Activated T-cell treated with anti-CD3 and anti-CD28 coated beads for 4 hours (primary cell): ENCODE data around the gene POTED.
"Not testable (repeated sequence)": the region's sequence is repeated elsewhere in the genome, so short reads cannot be mapped to it uniquely, and the experiment has no call there.

Experiments
- DNase-seq: peaks from one replicate; pipeline ENCODE4 v3.0.0-alpha.2; 2020

POTED gene

DNA sequence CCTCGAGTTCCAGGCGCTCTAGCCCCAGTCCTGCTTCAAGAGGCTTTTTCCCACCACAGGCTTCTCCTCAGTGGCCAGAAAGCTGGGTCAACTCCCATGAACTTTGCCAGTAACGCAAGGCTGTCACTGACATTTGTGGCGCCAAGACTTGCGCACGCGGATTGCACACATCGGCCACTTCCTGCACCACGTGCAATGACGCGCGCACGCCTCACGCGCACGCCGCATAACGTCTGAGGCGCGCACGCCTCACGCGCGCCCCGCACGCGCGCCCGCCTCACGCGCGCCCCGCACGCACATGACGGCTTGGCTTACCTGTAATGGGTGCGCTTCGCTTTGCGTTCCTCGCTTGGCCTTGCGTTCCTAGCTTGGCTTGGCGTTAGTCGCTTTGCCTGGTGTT is at the start of gene POTED:
Gene POTED, plus strand, starts transcription at position 301 of the 400 bp plus-strand sequence. CDS start 452 bp downstream, outside the sequence.
- not testable (repeated sequence) for DNase-seq

DNA sequence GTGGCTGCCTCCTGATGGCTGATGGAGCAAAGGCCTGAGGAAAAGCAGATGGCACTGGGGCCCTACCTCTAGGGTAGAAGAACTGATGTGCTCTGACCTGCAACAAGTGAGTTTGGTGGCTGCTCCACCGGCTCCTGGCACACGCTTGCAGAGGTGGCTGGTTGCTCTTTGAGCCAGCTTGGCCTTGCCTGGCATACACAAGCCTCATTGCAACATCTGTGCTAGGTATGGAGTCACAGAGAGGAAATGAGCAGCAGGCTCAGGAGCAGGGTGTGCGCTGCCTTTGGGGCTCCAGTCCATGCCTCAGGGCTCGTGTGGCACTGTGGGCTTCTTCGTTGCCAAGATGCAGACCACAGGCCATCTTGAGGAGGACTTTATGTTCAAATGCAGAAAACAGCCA is 40.5 kb downstream of the POTED start:
- not testable (repeated sequence) for DNase-seq

DNA sequence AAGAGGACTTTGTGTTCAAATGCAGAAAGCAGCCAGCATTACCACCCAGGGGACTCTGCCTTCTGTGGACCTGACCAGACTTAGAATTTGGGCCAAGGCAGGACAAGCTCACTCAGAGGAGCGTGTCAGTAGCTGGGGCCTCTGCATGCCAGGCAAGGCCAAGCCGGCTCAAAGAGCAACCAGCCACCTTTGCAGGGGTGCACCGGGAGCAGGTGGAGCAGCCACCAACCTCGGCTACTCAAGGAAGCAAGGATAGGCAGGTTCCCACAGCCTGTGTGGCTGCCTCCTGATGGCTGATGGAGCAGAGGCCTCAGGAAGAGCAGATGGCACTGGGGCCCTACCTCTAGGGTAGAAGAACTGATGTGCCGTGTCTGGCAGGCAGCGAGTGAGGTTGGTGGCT is 42.2 kb downstream of the POTED start:
- DNase-seq: not testable (repeated sequence)
